Astrocyte (in vitro differentiated cells and primary cell): Measurements from ENCODE around the gene AMBN.

Experiments used
- CTCF ChIP-seq: IDR thresholded peaks from 2 replicates; pipeline ENCODE4 v1.5.1; 2011; ENCODE audit warnings: low read depth, mild to moderate bottlenecking, inconsistent platforms, low read length, moderate library complexity; ENCODE audit not compliant: insufficient read depth
- EZH2 ChIP-seq: IDR thresholded peaks from 2 replicates; pipeline ENCODE4 v1.6.1; 2012; ENCODE audit warnings: mild to moderate bottlenecking, low read length, inconsistent platforms; ENCODE audit not compliant: insufficient read depth

GRCh38 chr4:70603856-70604255 lies 11.8 kb downstream of the AMBN start:
- TF ChIP-seq EZH2 (no peak), CTCF (no peak)
